Stimulated activated CD4-positive, alpha-beta T cell treated with anti-CD3 and anti-CD28 coated beads, Interleukin-12 subunit alpha, Interleukin-12 subunit beta, amount 100 ng/mL, for 24 hours (primary cell): ENCODE results near the gene TTC39C.

Experiments
- DNase-seq, 2 experiments: peaks; one replicate each; pipeline ENCODE4 v3.0.0-alpha.2; 2020; ENCODE audit warnings: low read depth in 2 of 2

Gene TTC39C

DNA sequence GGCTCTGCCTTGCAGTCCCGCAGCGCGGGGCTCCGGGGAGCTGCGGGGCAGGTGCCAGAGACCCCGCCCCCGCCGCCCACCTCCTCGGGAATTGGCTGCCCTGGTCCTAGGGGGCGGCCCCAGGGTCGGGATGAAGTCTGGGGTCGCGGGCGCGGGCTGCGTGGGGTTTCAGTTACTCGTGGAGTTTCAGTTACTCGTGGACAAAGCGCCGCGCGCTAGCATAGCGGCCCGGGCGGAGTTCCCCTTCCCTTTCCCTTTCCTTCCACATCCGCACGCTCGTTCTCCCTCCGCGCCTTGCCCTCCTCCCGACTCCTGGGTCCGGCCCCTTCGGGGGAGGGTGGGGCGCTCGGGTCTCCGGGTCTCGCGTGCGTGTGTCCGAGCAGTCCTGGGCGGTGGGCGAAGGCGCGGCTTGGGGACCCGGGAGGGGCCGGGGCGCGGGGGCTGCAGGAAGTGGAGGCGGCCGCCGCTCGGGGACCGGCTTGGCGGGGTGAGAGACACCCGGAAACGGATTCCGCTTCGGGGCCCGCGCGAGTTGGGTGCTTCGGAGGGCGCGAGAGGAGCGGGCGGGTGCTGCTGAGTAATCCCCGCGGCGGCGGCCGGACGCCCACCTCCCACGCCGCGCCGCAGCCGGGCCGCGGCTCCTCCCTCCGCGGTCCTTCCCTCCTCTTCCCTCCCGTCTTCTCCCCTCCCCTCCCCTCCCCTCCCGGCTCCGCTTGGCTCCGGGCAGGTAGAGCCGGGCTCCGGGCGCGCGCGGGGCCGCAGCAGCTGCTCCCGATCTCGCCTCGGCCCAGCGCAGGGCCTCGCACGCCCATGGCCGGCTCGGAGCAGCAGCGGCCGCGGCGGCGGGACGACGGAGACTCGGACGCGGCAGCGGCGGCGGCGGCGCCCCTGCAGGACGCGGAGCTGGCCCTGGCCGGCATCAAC is at the start of gene TTC39C:
TSS of gene TTC39C (plus strand) at position 693 of the 924 bp plus-strand sequence. CDS start at position 811, 118 bp downstream.
- peak; percentile 69 to 85 for DNase-seq

GRCh38 chr18:23966909-23967308 is 47.6 kb upstream of the TTC39C start:
- no peak for DNase-seq

- DNase-seq: no peak
Measured at GRCh38 chr18:23967321-23968089, 47.0 kb upstream of the TTC39C start.

DNA sequence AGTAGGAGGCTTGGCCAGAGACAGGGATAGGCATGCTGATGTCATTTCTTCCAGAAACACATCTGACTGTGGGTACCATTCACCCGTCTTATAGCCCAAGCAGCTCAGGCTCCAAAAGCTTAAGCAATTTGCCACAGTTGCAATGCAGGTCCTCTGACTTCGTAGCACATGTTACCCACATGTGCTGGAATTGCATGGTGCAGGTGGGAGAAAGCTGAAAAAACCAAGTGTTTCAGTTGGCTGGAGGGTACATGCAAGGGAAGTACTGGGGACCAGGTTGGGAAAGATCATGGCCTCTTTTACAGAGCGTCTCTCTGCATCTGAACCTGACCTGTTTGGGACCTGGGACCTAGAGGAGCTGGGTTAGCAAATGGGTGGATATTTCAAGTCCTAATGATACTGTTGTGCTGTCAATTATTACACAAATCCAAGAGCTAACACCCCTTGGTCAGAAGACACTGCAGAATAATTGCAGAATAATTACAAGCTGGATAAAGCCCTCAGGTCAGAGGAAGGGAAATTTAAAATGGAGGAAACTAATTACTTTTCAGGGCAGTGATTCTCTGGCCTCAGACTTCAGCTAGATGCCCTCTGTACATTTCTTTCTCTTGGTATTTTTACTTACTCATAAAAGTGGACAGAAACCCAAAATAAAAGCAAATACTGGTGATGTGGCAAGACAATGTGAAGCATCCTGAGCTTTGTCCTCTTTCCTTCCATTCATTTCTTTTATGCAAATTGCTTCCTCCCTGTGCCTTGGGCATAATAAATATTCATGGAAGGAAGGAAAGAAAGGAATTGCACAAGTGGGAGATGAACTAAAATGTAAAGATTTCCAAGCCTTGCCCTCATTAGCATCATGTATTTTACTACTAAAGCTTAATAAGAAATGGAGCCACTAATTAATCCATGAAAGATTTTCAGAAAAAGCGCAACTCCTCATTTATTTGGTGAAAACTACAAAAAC is 45.6 kb upstream of the TTC39C start:
- DNase-seq: no peak

DNA sequence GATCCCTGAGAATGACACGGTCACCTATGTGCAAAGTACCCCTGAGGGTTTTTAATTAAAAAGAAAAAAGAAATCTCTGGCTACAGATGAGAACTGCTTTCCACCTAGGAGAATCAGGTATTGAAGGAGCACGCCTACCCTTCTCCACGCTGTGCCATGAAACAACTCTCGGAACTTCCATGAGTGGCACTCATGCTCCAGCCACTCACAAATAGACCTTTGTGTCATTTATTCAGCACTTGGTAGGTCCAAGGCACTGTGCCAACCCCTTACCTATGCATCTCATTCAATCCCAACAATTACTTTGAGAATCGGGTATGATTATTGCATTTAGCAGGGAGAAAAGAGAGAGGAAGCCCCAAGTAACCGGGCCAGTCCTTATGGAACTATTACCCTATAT is 44.9 kb upstream of the TTC39C start:
- no peak for DNase-seq

DNA sequence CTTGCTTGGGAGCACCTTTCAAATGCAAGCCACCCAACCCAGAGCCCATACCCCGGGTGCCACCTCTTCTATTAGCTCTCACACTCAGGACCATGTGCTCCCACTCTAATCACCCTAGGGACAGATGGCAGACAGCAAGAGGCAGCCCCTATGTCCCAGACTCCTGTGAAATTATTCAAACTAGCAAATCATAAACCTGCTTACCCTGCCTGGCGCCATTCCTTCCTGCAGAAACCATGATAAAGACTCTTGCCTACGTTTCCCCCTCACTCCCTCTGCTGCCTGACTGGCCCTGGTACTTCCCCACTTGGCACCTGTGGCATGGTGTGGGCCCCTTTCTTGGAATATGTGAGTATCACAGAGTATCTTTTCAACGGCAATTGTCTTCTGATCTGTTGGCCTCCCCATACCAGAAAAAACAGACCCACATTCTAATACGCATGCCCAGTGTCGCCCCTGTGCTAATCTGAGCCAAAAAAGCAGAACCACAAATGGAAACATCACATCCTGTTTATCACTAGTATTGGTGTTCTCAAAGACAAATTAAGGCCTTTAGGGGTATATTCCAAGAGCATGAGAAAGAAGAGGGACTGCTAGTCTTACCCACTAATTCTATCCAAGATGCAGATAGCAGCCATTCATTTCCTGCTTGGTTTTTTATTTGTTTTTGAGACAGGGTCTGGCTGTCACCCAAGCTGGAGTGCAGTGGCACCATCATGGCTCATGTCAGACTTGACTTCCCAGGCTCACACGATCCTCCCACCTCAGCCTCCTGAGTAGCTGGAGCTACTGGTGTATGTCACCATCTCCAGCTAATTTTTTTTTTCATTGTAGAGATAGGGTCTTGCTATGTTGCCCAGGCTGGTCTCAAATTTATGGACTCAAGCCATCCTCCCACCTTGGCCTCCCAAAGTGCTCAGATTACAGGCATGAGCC is 44.1 kb upstream of the TTC39C start:
- no peak for DNase-seq

DNA sequence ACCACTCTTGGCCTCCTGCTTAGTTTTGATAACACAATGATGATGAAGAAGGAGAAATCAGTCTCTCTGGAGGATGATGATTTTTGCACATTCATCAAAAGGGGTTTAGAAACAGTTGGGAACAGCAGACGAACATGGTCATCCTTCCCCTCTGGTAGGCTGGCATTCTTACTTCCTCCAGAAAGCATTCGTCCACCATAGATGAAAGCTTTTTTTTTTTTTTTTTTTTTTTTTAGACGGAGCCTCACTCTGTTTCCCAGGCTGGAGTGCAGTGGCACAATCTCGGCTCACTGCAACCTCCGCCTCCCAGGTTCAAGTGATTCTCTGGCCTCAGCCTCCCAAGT is 43.5 kb upstream of the TTC39C start:
- DNase-seq: no peak

DNA sequence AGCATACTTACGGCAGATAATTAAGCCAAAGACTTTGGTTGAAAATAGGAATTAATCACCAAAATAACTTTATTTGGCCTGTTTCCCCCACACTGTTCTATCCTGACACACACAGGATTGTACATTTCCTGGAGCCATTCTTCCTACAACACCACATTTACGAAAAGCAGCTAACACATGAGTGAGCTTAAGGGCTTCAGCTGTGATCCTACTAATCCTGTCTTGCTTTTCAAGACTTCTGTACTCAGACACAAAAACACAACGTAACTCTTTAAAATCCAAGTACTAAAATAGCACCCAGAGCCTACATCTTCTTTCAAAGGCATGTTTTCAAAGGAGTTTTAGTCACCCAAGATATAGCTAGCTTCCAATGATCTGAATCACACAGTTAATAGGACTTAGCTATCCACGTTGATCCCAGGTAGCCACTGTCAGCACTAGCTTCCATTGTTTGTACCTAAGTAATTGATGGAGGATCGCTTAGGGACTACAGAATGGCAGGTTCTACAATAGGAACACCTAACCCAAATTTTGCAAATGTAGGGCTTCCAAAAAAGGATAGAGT is 42.8 kb upstream of the TTC39C start:
- DNase-seq: no peak

DNA sequence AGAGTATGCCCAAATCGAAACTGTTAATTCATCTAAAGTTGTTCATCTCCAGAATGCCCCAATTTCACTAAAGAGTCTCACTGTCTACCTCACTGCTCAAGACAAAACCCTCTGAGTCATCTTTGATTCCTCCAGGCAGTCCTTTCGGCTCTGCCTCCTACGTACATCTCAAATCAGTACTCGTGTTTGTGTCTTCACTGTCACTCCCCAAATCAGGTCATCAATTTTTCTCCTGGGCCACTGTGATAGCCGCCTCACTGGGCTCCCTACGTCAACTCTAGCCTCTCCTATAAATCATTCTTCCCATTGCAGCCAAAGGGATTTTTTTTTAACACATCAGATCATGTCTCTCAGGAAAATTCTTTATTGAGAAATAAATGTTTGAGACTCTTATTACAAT is 42.1 kb upstream of the TTC39C start:
- DNase-seq: no peak

DNA sequence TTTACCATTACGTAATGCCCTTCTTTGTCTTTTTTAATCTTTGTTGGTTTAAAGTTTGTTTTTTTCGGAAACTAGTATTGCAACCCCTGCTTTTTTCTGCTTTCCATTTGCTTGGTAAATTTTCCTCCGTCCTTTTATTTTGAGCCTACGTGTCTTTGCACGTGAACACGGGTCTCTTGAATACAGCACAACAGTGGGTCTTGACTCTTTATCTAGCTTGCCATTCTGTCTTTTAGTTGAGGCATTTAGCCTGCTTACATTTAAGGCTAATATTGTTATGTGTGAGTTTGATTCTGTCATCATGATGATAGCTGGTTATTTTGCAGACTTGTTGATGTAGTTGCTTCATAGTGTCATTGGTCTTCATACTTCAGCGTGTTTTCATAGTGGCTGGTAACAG is 37.5 kb upstream of the TTC39C start:
- DNase-seq: no peak

GRCh38 chr18:23977719-23978483 is 36.7 kb upstream of the TTC39C start:
- no peak for DNase-seq

GRCh38 chr18:23981369-23981980 is 33.1 kb upstream of the TTC39C start:
- no peak for DNase-seq

GRCh38 chr18:23982155-23983079 is 32.1 kb upstream of the TTC39C start:
- DNase-seq: no peak

DNA sequence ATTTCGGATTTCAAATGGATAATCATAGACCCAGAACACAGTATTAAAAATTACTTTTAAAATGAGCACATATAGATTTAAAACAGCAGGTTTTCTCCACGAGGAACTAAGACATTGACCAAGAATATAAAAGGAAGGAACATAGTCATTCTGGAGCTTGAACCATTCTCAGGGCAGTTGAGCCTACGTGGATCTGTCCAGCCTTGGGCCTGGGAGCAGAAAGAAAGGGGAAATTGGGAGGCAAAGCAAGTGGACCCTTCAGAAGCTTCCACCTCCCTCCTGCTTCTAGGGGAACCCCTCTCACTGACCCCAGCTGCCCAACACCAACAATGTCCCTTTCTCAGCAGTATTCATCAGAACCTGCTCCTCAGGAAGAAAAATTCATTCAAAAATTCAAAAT is 31.4 kb upstream of the TTC39C start:
- no peak for DNase-seq

- no peak for DNase-seq
Measured at GRCh38 chr18:23986600-23987359, 27.8 kb upstream of the TTC39C start.

GRCh38 chr18:23990474-23991410 is 23.8 kb upstream of the TTC39C start:
- no peak for DNase-seq
